ENCODE data around the gene TRPV4.
A peak's percentile ranks its signal among the peaks of the same experiment; 100 is the strongest.

The TRPV4 gene

DNA sequence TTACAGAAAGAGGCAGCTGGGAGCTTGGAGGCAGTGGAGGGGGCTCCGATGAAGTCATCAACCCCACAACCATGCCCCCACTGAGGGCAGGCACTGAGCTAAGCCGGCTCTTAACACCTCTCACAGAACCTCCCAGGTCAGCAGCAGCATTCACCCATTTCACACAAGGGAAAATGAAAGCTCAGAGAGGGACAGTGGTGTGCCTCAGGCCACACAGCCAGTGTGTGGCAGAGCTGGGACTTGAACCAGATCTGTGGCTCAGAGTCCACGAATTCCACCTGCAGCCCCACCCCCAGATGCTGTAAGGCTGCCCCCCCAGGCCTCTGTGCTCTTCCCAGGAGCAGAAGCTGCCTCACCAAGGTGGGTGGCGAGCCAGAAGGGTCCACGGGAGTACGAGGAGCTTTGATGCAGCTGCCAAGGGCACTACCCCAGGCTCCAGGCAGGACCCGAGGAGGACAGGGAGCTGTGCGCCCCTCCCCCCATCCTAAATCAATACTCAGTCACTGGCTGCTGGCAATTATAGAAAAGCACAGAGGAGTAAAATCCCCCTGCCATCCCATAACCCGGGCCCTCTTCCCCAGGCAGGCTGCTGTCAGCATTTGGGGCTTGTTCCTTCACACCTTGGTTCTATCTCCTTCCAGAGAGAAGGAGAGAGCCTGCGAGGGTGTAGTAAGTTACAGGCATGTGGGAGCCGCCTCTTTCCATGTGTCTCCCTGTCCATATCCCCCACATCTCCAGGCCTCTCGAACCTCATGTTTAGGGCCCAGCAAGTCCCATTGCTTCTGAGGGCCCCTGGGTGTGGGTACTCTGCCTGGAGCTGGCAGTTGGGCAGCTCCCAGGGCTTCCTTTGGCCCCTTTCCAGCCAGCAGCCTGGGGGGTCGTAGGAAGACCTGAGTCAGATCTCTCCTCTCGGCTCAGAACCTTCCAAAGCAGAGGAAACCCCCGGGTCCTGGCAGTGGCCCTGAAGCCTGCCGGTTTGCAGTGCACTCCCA, 72.0 kb downstream of the TRPV4 start:
- no peaks in the 10 kb centered on the region for H3K4me1 ChIP-seq (ENCODE audit: control insufficient read depth, insufficient read depth, low read length)
- H3K27ac ChIP-seq (ENCODE audit: extremely low read depth, low read depth, low read length) = no peak overlapping the region
- no peaks in the 10 kb centered on the region for H3K9me3 ChIP-seq (ENCODE audit: control insufficient read depth, insufficient read depth, low read depth, low read length)
- no peaks in the 10 kb centered on the region for H3K36me3 ChIP-seq (ENCODE audit: control insufficient read depth in 2 of 2, insufficient read depth in 1 of 2, low read length in 2 of 2)
- CTCF ChIA-PET = interaction anchor here (0.7 to 5.4 kb wide), 5 partner anchors 13 to 333 kb away, joined by 3 to 30 read pairs (median 4); no protein-coding TSS in a partner anchor
- POLR2A ChIA-PET = interaction anchor here (1.1 kb wide), 1 partner anchor 9 kb away, joined by 3 read pairs; no protein-coding TSS in a partner anchor
- no peak overlapping the region for H3K4me3 ChIP-seq (ENCODE audit: low read depth, low read length)
- TF ChIP-seq ZNF837 (tag by site-specific recombination; IDR thresholded peaks at IDR 0.05) (no peak), ZNF768 (tag by site-specific recombination; IDR thresholded peaks at IDR 0.05) (0 out of 2 replicates have a peak, but pooled peaks have one; percentile 20), ZNF202 (tag by site-specific recombination; IDR thresholded peaks at IDR 0.05; ENCODE audit: borderline replicate concordance) (no peak), ZNF335 (tag by site-specific recombination; conservative IDR thresholded peaks at IDR 0.05) (peak; percentile 39; the same call in 1 of the 2 replicates), ZBTB7A (tag by site-specific recombination; IDR thresholded peaks at IDR 0.05; ENCODE audit: low read depth) (no peak), GLI4 (tag by site-specific recombination; IDR thresholded peaks at IDR 0.05) (0 out of 2 replicates have a peak, but pooled peaks have one; percentile 5), ZIC2 (tag by site-specific recombination; IDR thresholded peaks at IDR 0.05) (peak; percentile 19; the same call in 1 of the 2 replicates), GLIS1 (tag by site-specific recombination; IDR thresholded peaks at IDR 0.05) (peak; percentile 71), ZNF19 (tag by site-specific recombination; IDR thresholded peaks at IDR 0.05; ENCODE audit: low read depth) (no peak)

DNA sequence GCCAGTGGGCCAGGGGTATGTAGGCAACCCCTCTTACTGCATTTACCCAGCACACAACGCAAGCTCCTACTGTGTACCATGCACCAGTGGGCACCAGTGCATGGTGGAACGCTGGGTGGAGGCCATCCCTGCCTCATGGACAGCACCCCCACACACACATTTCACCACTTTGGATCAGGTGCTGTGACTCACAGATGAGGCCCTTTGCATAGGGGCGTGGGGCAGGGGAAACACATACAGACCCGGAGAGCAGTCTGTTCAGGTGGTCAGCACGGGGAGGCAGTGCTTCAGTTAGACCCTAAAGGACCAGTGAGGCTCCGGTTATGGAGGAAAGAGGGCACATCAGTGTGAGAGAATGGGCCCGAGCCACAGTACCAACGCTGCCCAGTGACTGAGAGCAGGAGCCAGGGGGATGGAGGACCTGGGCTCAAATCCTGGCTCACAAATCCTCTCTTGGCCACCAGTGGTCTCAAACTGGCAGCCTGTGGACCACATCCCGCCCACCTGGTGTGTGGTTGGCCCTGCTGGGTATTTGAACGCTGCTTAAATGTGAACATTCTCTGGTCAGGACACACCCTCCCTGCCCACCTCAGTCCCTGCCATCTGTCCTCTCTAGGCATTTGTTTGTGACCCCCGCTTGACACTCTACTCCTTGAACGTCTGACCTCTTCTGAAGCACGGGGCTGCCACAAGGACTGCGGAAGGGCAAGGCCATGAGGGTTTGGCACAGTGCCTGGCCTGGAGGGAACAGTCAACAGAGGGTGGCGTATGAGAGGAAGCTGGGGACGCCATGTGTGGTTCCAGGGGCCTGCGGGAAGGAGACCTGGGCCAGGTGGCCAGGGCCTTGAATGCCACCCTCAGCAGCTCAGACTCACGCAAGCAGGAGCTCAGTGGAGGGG, 72.9 kb downstream of the TRPV4 start:
- ChIA-PET POLR2A (no interaction called here), CTCF (interaction anchor here (0.6 to 5.4 kb wide), 5 partner anchors 14 to 332 kb away, joined by 3 to 30 read pairs (median 4); no protein-coding TSS in a partner anchor)
- H3K4me3 ChIP-seq (ENCODE audit: low read depth, low read length) = no peak overlapping the region
- H3K36me3 ChIP-seq (ENCODE audit: control insufficient read depth in 2 of 2, insufficient read depth in 1 of 2, low read length in 2 of 2) = no peaks in the 10 kb centered on the region
- TF ChIP-seq ZNF549 (tag by site-specific recombination; IDR thresholded peaks at IDR 0.05) (0 out of 2 replicates have a peak, but pooled peaks have one; percentile 43), GLI4 (tag by site-specific recombination; IDR thresholded peaks at IDR 0.05) (peak; percentile 88; the same call in 1 of the 2 replicates), ZNF596 (tag by site-specific recombination; IDR thresholded peaks at IDR 0.05) (no peak), ZNF658 (tag by site-specific recombination; IDR thresholded peaks at IDR 0.05) (no peak), ZNF311 (tag by site-specific recombination; IDR thresholded peaks at IDR 0.05; ENCODE audit: borderline replicate concordance) (no peak), ZSCAN16 (tag by site-specific recombination; IDR thresholded peaks at IDR 0.05) (no peak), ZNF394 (tag by site-specific recombination; IDR thresholded peaks at IDR 0.05; ENCODE audit: borderline replicate concordance) (no peak), KLF8 (tag by site-specific recombination; IDR thresholded peaks at IDR 0.05) (no peak), ZNF366 (tag by site-specific recombination; conservative IDR thresholded peaks at IDR 0.05) (no peak), ZSCAN30 (tag by site-specific recombination; IDR thresholded peaks at IDR 0.05) (no peak)
- TF ChIP-seq, protein P1, sequence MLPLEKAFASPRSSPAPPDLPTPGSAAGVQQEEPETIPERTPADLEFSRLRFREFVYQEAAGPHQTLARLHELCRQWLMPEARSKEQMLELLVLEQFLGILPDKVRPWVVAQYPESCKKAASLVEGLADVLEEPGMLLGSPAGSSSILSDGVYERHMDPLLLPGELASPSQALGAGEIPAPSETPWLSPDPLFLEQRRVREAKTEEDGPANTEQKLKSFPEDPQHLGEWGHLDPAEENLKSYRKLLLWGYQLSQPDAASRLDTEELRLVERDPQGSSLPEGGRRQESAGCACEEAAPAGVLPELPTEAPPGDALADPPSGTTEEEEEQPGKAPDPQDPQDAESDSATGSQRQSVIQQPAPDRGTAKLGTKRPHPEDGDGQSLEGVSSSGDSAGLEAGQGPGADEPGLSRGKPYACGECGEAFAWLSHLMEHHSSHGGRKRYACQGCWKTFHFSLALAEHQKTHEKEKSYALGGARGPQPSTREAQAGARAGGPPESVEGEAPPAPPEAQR (tag by site-specific recombination; IDR thresholded peaks at IDR 0.05) = no peak
- no peaks in the 10 kb centered on the region for H3K9me3 ChIP-seq (ENCODE audit: control insufficient read depth, insufficient read depth, low read depth, low read length)
- H3K4me1 ChIP-seq (ENCODE audit: control insufficient read depth, insufficient read depth, low read length) = no peaks in the 10 kb centered on the region
- H3K27ac ChIP-seq (ENCODE audit: extremely low read depth, low read depth, low read length) = no peak overlapping the region
